Transverse colon (tissue), 4 donors: ENCODE results near the gene P2RY13. TPM values are rescaled to one million over a fixed set of nuclear protein-coding genes. Genes with fewer than 3 reads are reported as not detected.

Experiments used
- DNase-seq: peaks from one replicate; pipeline ENCODE4 v3.0.0-alpha.2; 2019
- H3K27ac ChIP-seq, 4 donors: fragments of 200-600 bp; sonication (generic); 2 replicates each; pipeline ENCODE4 v1.5.1; 2016 to 2018; ENCODE audit warnings: inconsistent platforms in 4 of 4
- H3K27me3 ChIP-seq: fragments of 200-600 bp; sonication (generic); 2 replicates; pipeline ENCODE4 v1.5.1; 2017; ENCODE audit warnings: inconsistent platforms
- H3K36me3 ChIP-seq, 4 donors: fragments of 200-600 bp; sonication (generic); 2 replicates each; pipeline ENCODE4 v1.5.1; 2017 to 2019; ENCODE audit warnings: inconsistent platforms in 4 of 4
- H3K4me1 ChIP-seq, 4 donors: fragments of 200-600 bp; sonication (generic); 2 replicates each; pipeline ENCODE4 v1.5.1; 2017 to 2020; ENCODE audit warnings: inconsistent platforms in 4 of 4
- H3K4me3 ChIP-seq, 4 donors: fragments of 200-600 bp; sonication (generic); 1 replicate in 1 of 4; 2 replicates in 3 of 4; pipeline versions ENCODE4 v1.5.1 to v1.6.1; 2017 to 2019; ENCODE audit warnings: inconsistent platforms in 4 of 4
- H3K9me3 ChIP-seq, 2 donors: fragments of 200-600 bp; sonication (generic); 2 replicates each; pipeline ENCODE4 v1.5.1; 2017 to 2019; ENCODE audit warnings: inconsistent platforms in 2 of 2
- EP300 ChIP-seq: sonication (generic); formaldehyde crosslinking; IDR thresholded peaks from one replicate; pipeline ENCODE4 v1.6.1; 2017; ENCODE audit warnings: antibody characterized with exemption, low read depth
- POLR2A ChIP-seq: fragments of 450-650 bp; IDR thresholded peaks from one replicate; pipeline ENCODE4 v1.6.1; 2016; ENCODE audit warnings: antibody characterized with exemption, mild to moderate bottlenecking, moderate library complexity
- POLR2AphosphoS5 ChIP-seq, 3 donors: sonication (generic); formaldehyde crosslinking; IDR thresholded peaks; one replicate each; pipeline ENCODE4 v1.6.1; 2016; ENCODE audit warnings: antibody characterized with exemption in 3 of 3
- WGBS, 2 donors: methylation state at CpG; one replicate each; pipeline ENCODE4 v1.1.5; 2018; ENCODE audit warnings: low coverage in 1 of 2; 5-methylcytosine and 5-hydroxymethylcytosine counted together
- in situ Hi-C, 4 donors: fragments of 200-750 bp; cut with MboI; loops; one replicate each; pipeline versions ENCODE4 v1.15.0 to v1.15.1; 2017; ENCODE audit warnings: low sequenced_read_pairs in 3 of 4, low pct_ligation_motif_present in 1 of 4, low pct_unique_long_range_greater_than_20kb in 1 of 4
- intact Hi-C: fragments of 100-400 bp; cut with DNase I; formaldehyde crosslinking; loops from one replicate; pipeline ENCODE4 v1.15.1; 2023; ENCODE audit warnings: low total_unique reads
- total RNA-seq, 4 donors: library from RNA; depleted of rRNA; stranded (reverse); fragments of >200 nt; gene quantifications; one replicate each; pipeline ENCODE4 v1.1.0, GENCODE V29; 2016
- TF ChIP-seq, protein P1 (sequence below), 5 experiments: fragments of 200-600 bp in 3 of 5; fragments of 450-650 bp in 2 of 5; sonication (generic) in 3 of 5; IDR thresholded peaks; 1 replicate in 2 of 5; 2 replicates in 3 of 5; pipeline ENCODE4 v1.5.1; 2016 to 2017; ENCODE audit warnings: antibody characterized with exemption in 5 of 5, inconsistent platforms in 3 of 5, mild to moderate bottlenecking in 2 of 5, moderate library complexity in 1 of 5

The P2RY13 gene
- total RNA-seq, 4 donors from 2014 or later = 0.40 to 1.4 (median 0.41) TPM; not detected in 1

DNA sequence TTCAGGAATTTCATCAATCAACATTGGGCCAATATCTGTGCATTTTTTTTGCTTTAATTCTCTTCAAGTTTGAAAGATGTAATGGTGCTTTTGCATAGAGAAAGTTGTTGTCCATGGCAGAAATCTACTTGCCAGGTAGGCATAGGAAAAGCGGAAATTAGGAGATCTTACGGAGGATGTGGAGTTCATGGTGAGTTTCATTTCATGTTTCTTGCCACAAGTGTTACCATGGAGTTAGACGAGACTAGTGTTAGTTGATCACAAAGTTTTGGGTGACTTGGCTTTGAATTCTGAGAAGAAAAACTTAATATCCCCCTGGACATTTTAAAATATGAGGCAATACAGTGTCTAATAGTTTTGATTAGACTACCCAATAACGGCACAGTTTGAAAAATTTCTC lies 1.0 kb upstream of the P2RY13 start:
- H3K27ac ChIP-seq = no peak overlapping the region
- H3K36me3 ChIP-seq = no peaks in the 10 kb centered on the region
- no peaks in the 10 kb centered on the region for H3K9me3 ChIP-seq
- intact Hi-C loops (no loop called here), in situ Hi-C loops (no loop called here)
- no peaks in the 10 kb centered on the region for H3K27me3 ChIP-seq
- TF ChIP-seq EP300 = no peak
- TF ChIP-seq, protein P1, sequence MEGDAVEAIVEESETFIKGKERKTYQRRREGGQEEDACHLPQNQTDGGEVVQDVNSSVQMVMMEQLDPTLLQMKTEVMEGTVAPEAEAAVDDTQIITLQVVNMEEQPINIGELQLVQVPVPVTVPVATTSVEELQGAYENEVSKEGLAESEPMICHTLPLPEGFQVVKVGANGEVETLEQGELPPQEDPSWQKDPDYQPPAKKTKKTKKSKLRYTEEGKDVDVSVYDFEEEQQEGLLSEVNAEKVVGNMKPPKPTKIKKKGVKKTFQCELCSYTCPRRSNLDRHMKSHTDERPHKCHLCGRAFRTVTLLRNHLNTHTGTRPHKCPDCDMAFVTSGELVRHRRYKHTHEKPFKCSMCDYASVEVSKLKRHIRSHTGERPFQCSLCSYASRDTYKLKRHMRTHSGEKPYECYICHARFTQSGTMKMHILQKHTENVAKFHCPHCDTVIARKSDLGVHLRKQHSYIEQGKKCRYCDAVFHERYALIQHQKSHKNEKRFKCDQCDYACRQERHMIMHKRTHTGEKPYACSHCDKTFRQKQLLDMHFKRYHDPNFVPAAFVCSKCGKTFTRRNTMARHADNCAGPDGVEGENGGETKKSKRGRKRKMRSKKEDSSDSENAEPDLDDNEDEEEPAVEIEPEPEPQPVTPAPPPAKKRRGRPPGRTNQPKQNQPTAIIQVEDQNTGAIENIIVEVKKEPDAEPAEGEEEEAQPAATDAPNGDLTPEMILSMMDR (IDR thresholded peaks at IDR 0.05) = no peak
- TF ChIP-seq POLR2A = no peak
- no peak overlapping the region for H3K4me3 ChIP-seq
- no peak for DNase-seq
- 54 to 87% methylated on average over 4 of the region's 4 CpGs for WGBS, 2 donors
- peaks cover 0 to 6% (median 0%) of the 10 kb centered on the region in 4 donors for H3K4me1 ChIP-seq

DNA sequence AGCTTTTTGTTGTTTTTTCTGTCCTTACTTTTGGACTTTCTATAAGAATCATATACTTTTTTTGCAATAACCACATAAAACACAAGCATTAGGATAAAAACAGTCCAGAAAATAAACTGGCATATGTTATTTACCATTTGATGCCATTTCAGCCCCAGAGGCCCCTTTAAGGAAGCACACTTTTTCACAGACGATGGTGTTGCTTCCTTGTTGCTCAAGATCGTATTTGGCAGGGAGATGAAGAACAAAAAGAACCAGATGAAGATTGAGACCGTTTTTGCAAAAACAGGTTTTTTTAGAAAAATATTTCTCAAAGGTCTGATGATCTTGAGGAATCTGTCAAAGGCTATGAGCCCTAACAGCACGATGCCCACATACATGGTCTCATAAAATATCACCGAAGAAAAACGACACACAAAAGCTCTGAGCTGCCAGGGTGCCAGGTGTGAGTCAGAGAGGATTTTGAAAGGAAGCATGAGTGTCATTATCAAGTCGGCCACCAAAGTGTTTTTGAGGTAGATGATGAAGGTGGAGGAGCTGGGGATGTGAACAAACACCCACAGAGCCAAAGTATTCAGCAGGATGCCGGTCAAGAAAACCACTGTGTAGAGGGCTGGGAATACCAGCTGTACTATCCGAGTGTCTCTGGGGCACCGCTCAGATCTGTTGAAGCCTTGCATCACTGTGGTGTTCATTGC lies 902 bp downstream of the P2RY13 start:
- H3K9me3 ChIP-seq = no peaks in the 10 kb centered on the region
- TF ChIP-seq POLR2A = no peak
- TF ChIP-seq, protein P1 (IDR thresholded peaks at IDR 0.05) = no peak
- no peak for TF ChIP-seq POLR2AphosphoS5 (IDR thresholded peaks at IDR 0.05)
- no peak for TF ChIP-seq EP300
- H3K27me3 ChIP-seq = no peaks in the 10 kb centered on the region
- peaks cover 0 to 6% (median 0%) of the 10 kb centered on the region in 4 donors for H3K4me1 ChIP-seq
- peak overlapping the region in 1 of 4 donors; percentile 13 for H3K4me3 ChIP-seq
- no peak for DNase-seq
- WGBS, 2 donors = 31 to 38% methylated on average over 9 to 10 of the region's 10 CpGs
- intact Hi-C loops (loop anchor here (5.0 kb wide), 1 partner anchor 101 kb away; no protein-coding TSS in a partner anchor), in situ Hi-C loops (no loop called here)
- peak overlapping the region in 2 of 4 donors; percentile 14 to 17 for H3K27ac ChIP-seq
- H3K36me3 ChIP-seq = no peaks in the 10 kb centered on the region

DNA sequence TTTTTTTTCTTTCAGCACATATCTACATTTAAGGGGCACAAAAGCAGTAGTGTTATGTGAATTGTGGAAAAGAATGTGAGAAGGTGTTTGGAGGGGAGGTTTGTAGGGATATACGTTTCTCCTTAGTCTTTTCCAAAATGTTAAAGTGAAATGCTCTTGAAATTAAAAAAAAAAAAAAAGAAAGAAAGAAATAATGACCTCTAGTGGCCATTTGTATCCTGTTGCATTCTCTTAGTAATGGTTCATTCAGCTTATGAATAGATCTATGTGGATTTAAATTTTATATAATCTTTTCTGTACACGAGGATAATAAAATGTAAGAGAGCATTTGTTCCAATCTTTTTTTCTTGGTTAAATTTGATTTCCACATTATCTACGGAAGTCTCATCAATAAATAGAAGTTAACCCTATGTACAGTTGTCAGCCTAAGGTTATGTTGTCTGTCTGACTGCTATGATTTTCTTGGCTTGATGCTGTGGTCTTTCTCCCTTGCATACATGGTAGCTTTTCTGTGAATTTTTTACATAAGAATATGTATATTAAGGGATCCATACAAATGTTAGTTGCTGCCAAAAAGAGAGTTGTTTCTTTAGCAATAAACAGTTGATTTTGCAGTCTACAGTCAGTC lies 1.7 kb downstream of the P2RY13 start:
- Histone ChIP-seq H3K27me3 (no peaks in the 10 kb centered on the region), H3K36me3 (no peaks in the 10 kb centered on the region), H3K27ac (peak overlapping the region in 1 of 4 donors; percentile 14), H3K9me3 (no peaks in the 10 kb centered on the region), H3K4me1 (peaks cover 0 to 6% (median 0%) of the 10 kb centered on the region in 4 donors), H3K4me3 (peak overlapping the region in 1 of 4 donors; percentile 13)
- WGBS, 2 donors = 10 to 16% methylated on average over 3 of the region's 3 CpGs
- in situ Hi-C loops (no loop called here), intact Hi-C loops (loop anchor here (5.0 kb wide), 1 partner anchor 100 kb away; no protein-coding TSS in a partner anchor)
- no peak for TF ChIP-seq EP300
- TF ChIP-seq, protein P1 (IDR thresholded peaks at IDR 0.05) = peak; percentile 38 to 70 (median 62)
- DNase-seq = no peak

DNA sequence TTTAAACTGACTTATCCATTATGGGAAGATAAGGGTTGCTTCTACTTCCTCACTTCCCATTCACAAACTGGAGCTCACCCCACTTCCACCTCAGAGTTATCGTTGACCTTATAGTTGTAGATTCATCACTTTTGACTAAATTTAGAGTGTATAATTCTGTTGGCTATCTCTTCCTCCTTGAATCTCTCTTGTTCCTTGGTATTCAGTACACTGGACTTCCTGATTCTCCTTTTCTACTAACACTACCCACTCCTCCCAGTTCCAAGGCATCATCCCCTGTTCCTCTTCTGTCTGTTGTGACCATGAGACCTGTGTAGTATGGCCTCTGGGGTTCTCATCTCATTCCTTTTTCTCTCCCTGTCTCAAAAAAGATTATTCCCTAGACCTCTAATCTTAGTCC lies 6.8 kb downstream of the P2RY13 start:
- Histone ChIP-seq H3K36me3 (no peaks in the 10 kb centered on the region), H3K4me3 (no peak overlapping the region), H3K27ac (no peak overlapping the region), H3K27me3 (no peaks in the 10 kb centered on the region), H3K9me3 (no peaks in the 10 kb centered on the region), H3K4me1 (no peaks in the 10 kb centered on the region)
- DNase-seq = no peak
- no peak for TF ChIP-seq POLR2AphosphoS5 (IDR thresholded peaks at IDR 0.05)
- no peak for TF ChIP-seq POLR2A
- no peak for TF ChIP-seq EP300
- TF ChIP-seq, protein P1 (IDR thresholded peaks at IDR 0.05) = no peak
- intact Hi-C loops (no loop called here), in situ Hi-C loops (no loop called here)
- 80 to 93% methylated on average over 1 of the region's 1 CpG for WGBS, 2 donors
